Measurements from ENCODE around the gene SECISBP2L.
A peak's percentile ranks its signal among the peaks of the same experiment; 100 is the strongest.
"Not testable (repeated sequence)": the region's sequence is repeated elsewhere in the genome, so short reads cannot be mapped to it uniquely, and the experiment has no call there.

The SECISBP2L gene

GRCh38 chr15:49046220-49047102, at the start of gene SECISBP2L:
Gene SECISBP2L, minus strand, starts transcription at chr15:49046446. Its CDS starts 147 bp downstream, at chr15:49046299.
- DNase-seq (ENCODE audit: low read depth in 3 of 3, low spot score in 1 of 3) = peak; percentile 70 to 82 (median 71)

- DNase-seq (ENCODE audit: low read depth in 3 of 3, low spot score in 1 of 3) = no peak
Observed at GRCh38 chr15:49094923-49095322, 48.7 kb upstream of the SECISBP2L start.

- no peak for DNase-seq (ENCODE audit: low read depth in 3 of 3, low spot score in 1 of 3)
Observed at GRCh38 chr15:49093252-49094105, 47.2 kb upstream of the SECISBP2L start.

- DNase-seq (ENCODE audit: low read depth in 3 of 3, low spot score in 1 of 3) = no peak
Observed at GRCh38 chr15:49088996-49089395, 42.8 kb upstream of the SECISBP2L start.

- no peak for DNase-seq (ENCODE audit: low read depth in 3 of 3, low spot score in 1 of 3)
Observed at GRCh38 chr15:49085696-49086459, 39.6 kb upstream of the SECISBP2L start.

GRCh38 chr15:49084285-49084570, 38.0 kb upstream of the SECISBP2L start:
- DNase-seq (ENCODE audit: low read depth in 3 of 3, low spot score in 1 of 3) = no peak

GRCh38 chr15:49083401-49084284, 37.4 kb upstream of the SECISBP2L start:
- no peak for DNase-seq (ENCODE audit: low read depth in 3 of 3, low spot score in 1 of 3)

GRCh38 chr15:49082960-49083359, 36.7 kb upstream of the SECISBP2L start:
- no peak for DNase-seq (ENCODE audit: low read depth in 3 of 3, low spot score in 1 of 3)

- DNase-seq (ENCODE audit: low read depth in 3 of 3, low spot score in 1 of 3) = no peak
Observed at GRCh38 chr15:49079340-49080039, 33.2 kb upstream of the SECISBP2L start.

- DNase-seq (ENCODE audit: low read depth in 3 of 3, low spot score in 1 of 3) = no peak
Observed at GRCh38 chr15:49075881-49076280, 29.6 kb upstream of the SECISBP2L start.

GRCh38 chr15:49074589-49075287, 28.5 kb upstream of the SECISBP2L start:
- DNase-seq (ENCODE audit: low read depth in 3 of 3, low spot score in 1 of 3) = not testable (repeated sequence)

GRCh38 chr15:49066372-49066771, 20.1 kb upstream of the SECISBP2L start:
- DNase-seq (ENCODE audit: low read depth in 3 of 3, low spot score in 1 of 3) = no peak

GRCh38 chr15:49064884-49065283, 18.6 kb upstream of the SECISBP2L start:
- no peak for DNase-seq (ENCODE audit: low read depth in 3 of 3, low spot score in 1 of 3)

GRCh38 chr15:49064281-49064653, 18.0 kb upstream of the SECISBP2L start:
- no peak for DNase-seq (ENCODE audit: low read depth in 3 of 3, low spot score in 1 of 3)

- no peak for DNase-seq (ENCODE audit: low read depth in 3 of 3, low spot score in 1 of 3)
Observed at GRCh38 chr15:49063402-49064280, 17.4 kb upstream of the SECISBP2L start.

GRCh38 chr15:49062900-49063299, 16.7 kb upstream of the SECISBP2L start:
- no peak for DNase-seq (ENCODE audit: low read depth in 3 of 3, low spot score in 1 of 3)

GRCh38 chr15:49060710-49061495, 14.7 kb upstream of the SECISBP2L start:
- no peak for DNase-seq (ENCODE audit: low read depth in 3 of 3, low spot score in 1 of 3)
